ENCODE data around the gene TMA7.

- TF ChIP-seq CTCF (IDR thresholded peaks at IDR 0.05; ENCODE audit: poor library complexity, severe bottlenecking) (no peak), EZH2 (IDR thresholded peaks at IDR 0.05; ENCODE audit: borderline replicate concordance, insufficient read depth, low read length, poor library complexity, severe bottlenecking) (no peak), MXI1 (conservative IDR thresholded peaks at IDR 0.05; ENCODE audit: poor library complexity, severe bottlenecking) (no peak), POLR2AphosphoS5 (IDR thresholded peaks at IDR 0.05) (no peak)
Observed at GRCh38 chr3:48437812-48438211, 2.2 kb upstream of the TMA7 start.

Measured in neural cell (in vitro differentiated cells).